BJ (cell line): ENCODE measurements around the gene SLIT3. TPM values are rescaled to one million over a fixed set of nuclear protein-coding genes. Genes with fewer than 3 reads are reported as not detected.

Experiments used
- CTCF ChIA-PET: fragments of 350-600 bp; formaldehyde crosslinking; extraction: SDS; loops from one replicate; lab custom pipeline; 2021; ENCODE audit warnings: antibody characterized with exemption, inconsistent platforms; lab: Yijun Ruan, JAX
- POLR2A ChIA-PET: fragments of 300-600 bp; sonication (Branson Sonifier 250); formaldehyde crosslinking; extraction: SDS; loops from one replicate; lab custom pipeline; 2021; ENCODE audit warnings: antibody characterized with exemption; lab: Charles Lee
- DNase-seq: peaks from one replicate; pipeline ENCODE4 v3.0.0-alpha.2; 2011; ENCODE audit warnings: low read depth
- H3K27me3 ChIP-seq: 2 replicates; pipeline ENCODE4 v1.6.0; 2011; ENCODE audit warnings: low read length; ENCODE audit not compliant: control insufficient read depth, insufficient read depth
- H3K36me3 ChIP-seq: 2 replicates; pipeline ENCODE4 v1.5.1; 2011; ENCODE audit warnings: low read length; ENCODE audit not compliant: control insufficient read depth, insufficient read depth
- H3K4me3 ChIP-seq: 2 replicates; pipeline ENCODE4 v1.5.1; 2011; ENCODE audit warnings: low read depth, mild to moderate bottlenecking, control low read depth, low read length
- CTCF ChIP-seq: IDR thresholded peaks from 2 replicates; pipeline ENCODE4 v1.5.1; 2011; ENCODE audit warnings: low read depth, mild to moderate bottlenecking, control low read depth, inconsistent platforms, low read length, moderate library complexity; ENCODE audit not compliant: insufficient read depth
- polyA plus RNA-seq: library from polyadenylated mRNA; depleted of rRNA; stranded (reverse); fragments of >200 nt; gene quantifications from 2 replicates; pipeline ENCODE4 v1.2.3, GENCODE V29; 2011

SLIT3 gene
- polyA plus RNA-seq, 1 experiment, result 26.8 TPM

- DNase-seq, result no peak
- no peak for TF ChIP-seq CTCF
- ChIA-PET CTCF (no interaction called here), POLR2A (no interaction called here)
- Histone ChIP-seq H3K27me3 (no peaks in the 10 kb centered on the region; the same call in 1 of the 2 replicates), H3K4me3 (no peak overlapping the region), H3K36me3 (0 out of 2 replicates have a peak, but pooled peaks cover 1% of the 10 kb centered on the region)
Observed at GRCh38 chr5:168876419-168876818, 424.5 kb downstream of the SLIT3 start.

GRCh38 chr5:168875832-168876231 is 425.1 kb downstream of the SLIT3 start:
- no peak for TF ChIP-seq CTCF
- no peak for DNase-seq
- 0 out of 2 replicates have a peak, but pooled peaks cover 1% of the 10 kb centered on the region for H3K36me3 ChIP-seq
- no peak overlapping the region for H3K4me3 ChIP-seq
- ChIA-PET CTCF (no interaction called here), POLR2A (interaction anchor here (0.5 kb wide), 1 partner anchor 564 kb away, joined by 5 read pairs; no protein-coding TSS in a partner anchor)
- no peaks in the 10 kb centered on the region; the same call in 1 of the 2 replicates for H3K27me3 ChIP-seq

GRCh38 chr5:168874713-168875380 is 426.1 kb downstream of the SLIT3 start:
- CTCF ChIA-PET, result no interaction called here
- H3K27me3 ChIP-seq, result no peaks in the 10 kb centered on the region; the same call in 1 of the 2 replicates
- 0 out of 2 replicates have a peak, but pooled peaks cover 1% of the 10 kb centered on the region for H3K36me3 ChIP-seq
- POLR2A ChIA-PET, result no interaction called here
- TF ChIP-seq CTCF, result peak; percentile 26; the same call in 1 of the 2 replicates
- no peak for DNase-seq
- H3K4me3 ChIP-seq, result no peak overlapping the region

GRCh38 chr5:168872246-168872645 is 428.7 kb downstream of the SLIT3 start:
- ChIA-PET POLR2A (no interaction called here), CTCF (no interaction called here)
- no peaks in the 10 kb centered on the region; the same call in 1 of the 2 replicates for H3K27me3 ChIP-seq
- H3K36me3 ChIP-seq, result 0 out of 2 replicates have a peak, but pooled peaks cover under 1% of the 10 kb centered on the region
- no peak for DNase-seq
- TF ChIP-seq CTCF, result no peak
- no peak overlapping the region for H3K4me3 ChIP-seq

- Histone ChIP-seq H3K4me3 (no peak overlapping the region), H3K27me3 (no peaks in the 10 kb centered on the region), H3K36me3 (no peaks in the 10 kb centered on the region)
- POLR2A ChIA-PET, result no interaction called here
- DNase-seq, result no peak
- TF ChIP-seq CTCF, result no peak
- CTCF ChIA-PET, result no interaction called here
Observed at GRCh38 chr5:168870910-168871309, 430.0 kb downstream of the SLIT3 start.
